G401 (cell line): Measurements from ENCODE around the gene UBE2E2. TPM values are rescaled to one million over a fixed set of nuclear protein-coding genes. Genes with fewer than 3 reads are reported as not detected.

Experiments used
- DNase-seq: peaks from one replicate; pipeline ENCODE4 v3.0.0-alpha.2; 2015; ENCODE audit warnings: low spot score
- in situ Hi-C: cut with HindIII; loops from 2 replicates; pipeline ENCODE4 v1.10.0; 2016; ENCODE audit warnings: low sequenced_read_pairs, mixed read lengths
- total RNA-seq: library from RNA; depleted of rRNA; stranded (reverse); fragments of >200 nt; shearing (Covaris generic); gene quantifications from 2 replicates; pipeline ENCODE4 v1.2.3, GENCODE V29; 2014

UBE2E2 gene
- total RNA-seq, 1 experiment from 2014 or later, result not detected

GRCh38 chr3:23356923-23357322 lies 153.8 kb downstream of the UBE2E2 start:
- DNase-seq, result no peak
- in situ Hi-C loops, result no loop called here

- in situ Hi-C loops, result no loop called here
Observed at GRCh38 chr3:23359116-23359515, 156.0 kb downstream of the UBE2E2 start.

GRCh38 chr3:23365066-23365465 lies 161.9 kb downstream of the UBE2E2 start:
- in situ Hi-C loops, result no loop called here
- no peak for DNase-seq

More at GRCh38 chr3:23359116-23359515, 156.0 kb downstream of the UBE2E2 start:
- no peak for DNase-seq

- in situ Hi-C loops, result no loop called here
- no peak for DNase-seq
Observed at GRCh38 chr3:23368731-23369130, 165.6 kb downstream of the UBE2E2 start.

- in situ Hi-C loops, result no loop called here
- DNase-seq, result no peak
Observed at GRCh38 chr3:23372285-23372684, 169.2 kb downstream of the UBE2E2 start.

- no peak for DNase-seq
- in situ Hi-C loops, result no loop called here
Observed at GRCh38 chr3:23376516-23377248, 173.6 kb downstream of the UBE2E2 start.

- no peak for DNase-seq
- in situ Hi-C loops, result no loop called here
Observed at GRCh38 chr3:23377928-23378672, 175.0 kb downstream of the UBE2E2 start.

GRCh38 chr3:23383875-23384274 lies 180.7 kb downstream of the UBE2E2 start:
- in situ Hi-C loops, result no loop called here
- DNase-seq, result no peak

- in situ Hi-C loops, result no loop called here
- DNase-seq, result peak; percentile 74
Observed at GRCh38 chr3:23385327-23385726, 182.2 kb downstream of the UBE2E2 start.

GRCh38 chr3:23387286-23387918 lies 184.3 kb downstream of the UBE2E2 start:
- DNase-seq, result peak; percentile 63
- in situ Hi-C loops, result no loop called here

GRCh38 chr3:23389089-23389488 lies 186.0 kb downstream of the UBE2E2 start:
- peak; percentile 83 for DNase-seq
- in situ Hi-C loops, result no loop called here

GRCh38 chr3:23389686-23390085 lies 186.6 kb downstream of the UBE2E2 start:
- no peak for DNase-seq
- in situ Hi-C loops, result no loop called here

- no peak for DNase-seq
- in situ Hi-C loops, result no loop called here
Observed at GRCh38 chr3:23390446-23390845, 187.3 kb downstream of the UBE2E2 start.

- in situ Hi-C loops, result no loop called here
- DNase-seq, result no peak
Observed at GRCh38 chr3:23390989-23391553, 187.9 kb downstream of the UBE2E2 start.

- no peak for DNase-seq
- in situ Hi-C loops, result no loop called here
Observed at GRCh38 chr3:23395115-23395514, 192.0 kb downstream of the UBE2E2 start.

GRCh38 chr3:23396746-23397145 lies 193.6 kb downstream of the UBE2E2 start:
- in situ Hi-C loops, result no loop called here
- no peak for DNase-seq

GRCh38 chr3:23399221-23399620 lies 196.1 kb downstream of the UBE2E2 start:
- no peak for DNase-seq
- in situ Hi-C loops, result no loop called here

- DNase-seq, result no peak
- in situ Hi-C loops, result no loop called here
Observed at GRCh38 chr3:23402728-23403492, 199.8 kb downstream of the UBE2E2 start.

GRCh38 chr3:23404246-23404645 lies 201.1 kb downstream of the UBE2E2 start:
- in situ Hi-C loops, result no loop called here
- DNase-seq, result no peak
